Immature natural killer cell (primary cell): ENCODE results near the gene SMARCB1. TPM values are rescaled to one million over a fixed set of nuclear protein-coding genes. Genes with fewer than 3 reads are reported as not detected.
A peak's percentile ranks its signal among the peaks of the same experiment; 100 is the strongest.

ENCODE experiments used
- DNase-seq, 3 donors: peaks; one replicate each; pipeline ENCODE4 v3.0.0; 2022; ENCODE audit warnings: mixed read lengths in 1 of 3
- H3K27ac Mint-ChIP-seq, 6 donors: one replicate each; pipeline ENCODE4 v1.8.0; 2020; ENCODE audit warnings: mixed read lengths in 6 of 6, mild to moderate bottlenecking in 5 of 6, inconsistent platforms in 4 of 6, moderate library complexity in 3 of 6
- H3K27me3 Mint-ChIP-seq, 3 donors: one replicate each; pipeline ENCODE4 v1.8.0; 2020 to 2021; ENCODE audit warnings: low read depth in 3 of 3, mild to moderate bottlenecking in 3 of 3, mixed read lengths in 3 of 3, moderate library complexity in 3 of 3, inconsistent platforms in 1 of 3
- H3K36me3 Mint-ChIP-seq, 3 donors: one replicate each; pipeline ENCODE4 v1.8.0; 2020; ENCODE audit warnings: mixed read lengths in 3 of 3, inconsistent platforms in 2 of 3, mild to moderate bottlenecking in 2 of 3
- H3K4me1 Mint-ChIP-seq, 2 donors: one replicate each; pipeline ENCODE4 v1.8.0; 2020; ENCODE audit warnings: inconsistent platforms in 2 of 2, mild to moderate bottlenecking in 2 of 2, mixed read lengths in 2 of 2, moderate library complexity in 1 of 2
- H3K4me3 Mint-ChIP-seq, 5 donors: one replicate each; pipeline ENCODE4 v1.8.0; 2020; ENCODE audit warnings: mild to moderate bottlenecking in 5 of 5, mixed read lengths in 5 of 5, inconsistent platforms in 3 of 5, moderate library complexity in 3 of 5
- H3K9me3 Mint-ChIP-seq, 6 donors: one replicate each; pipeline ENCODE4 v1.8.0; 2020; ENCODE audit warnings: mild to moderate bottlenecking in 6 of 6, mixed read lengths in 6 of 6, inconsistent platforms in 4 of 6, moderate library complexity in 3 of 6
- polyA plus RNA-seq, 3 donors: library from polyadenylated mRNA; unstranded; fragments of 300-500 nt; fragmentation: Illumina TruSeq; gene quantifications; one replicate each; pipeline ENCODE4 v1.2.3, GENCODE V29; 2021

Gene SMARCB1
- polyA plus RNA-seq, 3 donors from 2014 or later, result 28.5 to 49.5 (median 40.3) TPM

- Mint-ChIP-seq H3K4me1 (peaks cover 25% of the 10 kb centered on the region in 2 donors), H3K27me3 (peaks cover 10 to 16% (median 12%) of the 10 kb centered on the region in 3 donors), H3K27ac (peak overlapping the region in 4 of 6 donors; percentile 31 to 85 (median 44)), H3K36me3 (peaks cover 0 to 4% (median 3%) of the 10 kb centered on the region in 3 donors), H3K4me3 (peak overlapping the region; percentile 23 to 44 (median 41)), H3K9me3 (no peaks in the 10 kb centered on the region)
- DNase-seq, result no peak
These were observed 50.1 kb downstream of the SMARCB1 start for GRCh38 chr22:23836692-23837495.

GRCh38 chr22:23837496-23837859, 50.7 kb downstream of the SMARCB1 start:
- no peaks in the 10 kb centered on the region for H3K9me3 Mint-ChIP-seq
- no peak for DNase-seq
- peaks cover 10 to 14% (median 12%) of the 10 kb centered on the region in 3 donors for H3K27me3 Mint-ChIP-seq
- peak overlapping the region in 4 of 5 donors; percentile 36 to 87 (median 43) for H3K4me3 Mint-ChIP-seq
- peaks cover 25% of the 10 kb centered on the region in 2 donors for H3K4me1 Mint-ChIP-seq
- peaks cover 0 to 4% (median 3%) of the 10 kb centered on the region in 3 donors for H3K36me3 Mint-ChIP-seq
- peak overlapping the region in 4 of 6 donors; percentile 31 to 94 (median 65) for H3K27ac Mint-ChIP-seq

GRCh38 chr22:23837911-23838680, 51.3 kb downstream of the SMARCB1 start:
- H3K9me3 Mint-ChIP-seq, result no peaks in the 10 kb centered on the region
- peaks cover 25% of the 10 kb centered on the region in 2 donors for H3K4me1 Mint-ChIP-seq
- peaks cover 0 to 4% (median 3%) of the 10 kb centered on the region in 3 donors for H3K36me3 Mint-ChIP-seq
- peaks cover 10 to 14% (median 12%) of the 10 kb centered on the region in 3 donors for H3K27me3 Mint-ChIP-seq
- no peak for DNase-seq
- H3K27ac Mint-ChIP-seq, result peak overlapping the region; percentile 70 to 94 (median 88)
- H3K4me3 Mint-ChIP-seq, result peak overlapping the region; percentile 77 to 97 (median 87)

- Mint-ChIP-seq H3K27me3 (peaks cover 10 to 14% (median 12%) of the 10 kb centered on the region in 3 donors), H3K4me3 (peak within 1 kb of the TSS; percentile 77 to 97 (median 87)), H3K27ac (peak within 1 kb of the TSS; percentile 86 to 94 (median 92)), H3K36me3 (peaks cover 0 to 4% (median 3%) of the 10 kb centered on the region in 3 donors), H3K9me3 (no peaks in the 10 kb centered on the region), H3K4me1 (peaks cover 25% of the 10 kb centered on the region in 2 donors)
- DNase-seq, result peak; percentile 95 to 98 (median 96)
These were observed 52.1 kb downstream of the SMARCB1 start, which contains the start of gene DERL3 for GRCh38 chr22:23838681-23839468. Gene DERL3 (minus strand): TSS chr22:23839006. CDS start chr22:23838987, 19 bp downstream.

- no peak for DNase-seq
- Mint-ChIP-seq H3K4me3 (peak overlapping the region in 3 of 5 donors; percentile 87 to 97 (median 89)), H3K27ac (peak overlapping the region in 5 of 6 donors; percentile 20 to 94 (median 61)), H3K4me1 (peaks cover 33 to 34% of the 10 kb centered on the region in 2 donors), H3K27me3 (peaks cover 10 to 14% (median 12%) of the 10 kb centered on the region in 3 donors), H3K36me3 (peaks cover 0 to 4% (median 3%) of the 10 kb centered on the region in 3 donors), H3K9me3 (no peaks in the 10 kb centered on the region)
These were observed 53.3 kb downstream of the SMARCB1 start for GRCh38 chr22:23840026-23840425.

- no peak overlapping the region for H3K4me3 Mint-ChIP-seq
- H3K36me3 Mint-ChIP-seq, result no peaks in the 10 kb centered on the region
- H3K9me3 Mint-ChIP-seq, result no peaks in the 10 kb centered on the region
- H3K27ac Mint-ChIP-seq, result peak overlapping the region in 2 of 6 donors; percentile 6 to 9
- H3K27me3 Mint-ChIP-seq, result peaks cover 10 to 14% (median 12%) of the 10 kb centered on the region in 3 donors
- peaks cover 35 to 41% of the 10 kb centered on the region in 2 donors for H3K4me1 Mint-ChIP-seq
- DNase-seq, result no peak
These were observed 54.5 kb downstream of the SMARCB1 start for GRCh38 chr22:23841292-23841691.

- no peak overlapping the region for H3K27ac Mint-ChIP-seq
These were observed 55.1 kb downstream of the SMARCB1 start for GRCh38 chr22:23841736-23842445.

GRCh38 chr22:23842599-23842998, 55.8 kb downstream of the SMARCB1 start:
- Mint-ChIP-seq H3K27me3 (peaks cover 10 to 12% (median 12%) of the 10 kb centered on the region in 3 donors), H3K4me3 (no peak overlapping the region), H3K27ac (peak overlapping the region in 2 of 6 donors; percentile 3 to 21)

More at GRCh38 chr22:23841736-23842445, 55.1 kb downstream of the SMARCB1 start:
- H3K4me3 Mint-ChIP-seq, result no peak overlapping the region
- peaks cover 10 to 14% (median 12%) of the 10 kb centered on the region in 3 donors for H3K27me3 Mint-ChIP-seq
- H3K36me3 Mint-ChIP-seq, result no peaks in the 10 kb centered on the region
- no peak for DNase-seq
- H3K9me3 Mint-ChIP-seq, result no peaks in the 10 kb centered on the region
- H3K4me1 Mint-ChIP-seq, result peaks cover 35 to 41% of the 10 kb centered on the region in 2 donors

GRCh38 chr22:23844739-23845202, 58.0 kb downstream of the SMARCB1 start:
- peaks cover 0 to 2% (median 0%) of the 10 kb centered on the region in 3 donors for H3K27me3 Mint-ChIP-seq
- DNase-seq, result no peak
- H3K4me1 Mint-ChIP-seq, result peaks cover 15 to 18% of the 10 kb centered on the region in 2 donors
- H3K27ac Mint-ChIP-seq, result peak overlapping the region in 2 of 6 donors; percentile 62 to 70
- H3K4me3 Mint-ChIP-seq, result peak overlapping the region in 2 of 5 donors; percentile 18 to 38
- no peaks in the 10 kb centered on the region for H3K9me3 Mint-ChIP-seq
- H3K36me3 Mint-ChIP-seq, result no peaks in the 10 kb centered on the region

More at GRCh38 chr22:23842599-23842998, 55.8 kb downstream of the SMARCB1 start:
- Mint-ChIP-seq H3K4me1 (peaks cover 33 to 40% of the 10 kb centered on the region in 2 donors), H3K9me3 (no peaks in the 10 kb centered on the region), H3K36me3 (no peaks in the 10 kb centered on the region)
- DNase-seq, result no peak

- Mint-ChIP-seq H3K9me3 (no peaks in the 10 kb centered on the region), H3K27me3 (peaks cover 2 to 6% (median 4%) of the 10 kb centered on the region in 3 donors), H3K27ac (no peak overlapping the region), H3K36me3 (no peaks in the 10 kb centered on the region), H3K4me1 (peaks cover 13 to 16% of the 10 kb centered on the region in 2 donors), H3K4me3 (no peak overlapping the region)
- no peak for DNase-seq
These were observed 58.7 kb downstream of the SMARCB1 start for GRCh38 chr22:23845265-23846080.

- Mint-ChIP-seq H3K27me3 (peaks cover 2 to 6% (median 4%) of the 10 kb centered on the region in 3 donors), H3K36me3 (no peaks in the 10 kb centered on the region)
These were observed 59.3 kb downstream of the SMARCB1 start for GRCh38 chr22:23846081-23846469.

More at GRCh38 chr22:23846081-23846469, 59.3 kb downstream of the SMARCB1 start:
- no peak for DNase-seq
- no peaks in the 10 kb centered on the region for H3K9me3 Mint-ChIP-seq
- peaks cover 13 to 16% of the 10 kb centered on the region in 2 donors for H3K4me1 Mint-ChIP-seq
- H3K4me3 Mint-ChIP-seq, result no peak overlapping the region
- no peak overlapping the region for H3K27ac Mint-ChIP-seq
